ENCODE measurements around the gene NLRP9.
"Not testable (repeated sequence)": the region's sequence is repeated elsewhere in the genome, so short reads cannot be mapped to it uniquely, and the experiment has no call there.

The NLRP9 gene

DNA sequence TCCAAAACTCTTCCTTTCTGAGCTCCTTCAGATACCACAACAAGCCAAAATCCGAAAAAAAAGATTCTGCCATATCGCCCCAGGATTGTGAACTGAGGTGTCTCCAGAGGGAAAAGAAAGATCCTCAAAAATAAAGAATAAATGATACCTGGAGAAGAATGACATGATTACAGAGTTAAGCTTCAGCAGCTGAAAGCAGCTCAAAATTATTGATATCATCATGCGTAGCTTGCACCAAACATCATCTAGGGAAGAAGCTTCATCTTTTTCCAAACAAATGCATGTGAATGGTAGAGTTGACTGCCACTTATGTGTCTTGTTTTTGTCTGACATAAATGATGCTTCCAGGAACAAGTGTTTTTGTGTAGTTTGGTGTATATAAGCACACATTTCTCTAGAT is at the start of gene NLRP9:
Gene NLRP9 (minus strand): TSS at position 101 of the 400 bp plus-strand sequence. CDS start 28 bp downstream, at position 73.
- DNase-seq (ENCODE audit: low spot score): no peak

DNA sequence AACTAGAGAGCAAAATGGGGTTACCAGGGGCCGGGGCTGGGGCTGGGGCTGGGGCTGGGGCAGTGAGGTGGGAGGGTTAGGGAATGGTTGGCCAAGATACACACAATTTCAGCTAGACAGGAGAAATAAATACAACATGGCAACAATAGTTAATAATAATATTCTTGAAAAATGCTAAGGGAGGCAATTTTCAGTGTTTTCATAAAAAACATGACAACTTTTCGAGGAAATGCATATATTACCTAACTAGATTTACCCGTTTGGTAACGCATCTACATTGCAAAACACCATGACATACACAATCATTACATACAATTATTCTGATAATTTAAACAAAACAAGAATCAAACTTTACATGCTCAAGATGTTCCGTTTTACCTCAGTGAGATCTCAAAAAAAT is 42.9 kb upstream of the NLRP9 start:
- DNase-seq (ENCODE audit: low spot score): no peak

- no peak for DNase-seq (ENCODE audit: low spot score)
These were observed 40.1 kb upstream of the NLRP9 start for GRCh38 chr19:55778331-55778730.

DNA sequence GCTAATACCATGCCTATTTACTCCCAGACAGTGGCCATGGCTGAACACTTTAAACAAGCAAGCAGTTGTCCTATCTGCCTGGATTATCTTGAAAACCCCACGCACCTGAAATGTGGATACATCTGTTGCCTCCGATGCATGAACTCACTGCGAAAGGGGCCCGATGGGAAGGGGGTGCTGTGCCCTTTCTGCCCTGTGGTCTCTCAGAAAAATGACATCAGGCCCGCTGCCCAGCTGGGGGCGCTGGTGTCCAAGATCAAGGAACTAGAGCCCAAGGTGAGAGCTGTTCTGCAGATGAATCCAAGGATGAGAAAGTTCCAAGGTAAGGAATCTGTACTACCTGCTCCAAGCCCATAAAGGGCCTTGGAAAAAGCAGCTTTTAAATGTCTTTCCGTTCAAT is 39.3 kb upstream of the NLRP9 start:
- DNase-seq (ENCODE audit: low spot score): no peak

GRCh38 chr19:55769632-55770031 is 31.4 kb upstream of the NLRP9 start:
- not testable (repeated sequence) for DNase-seq (ENCODE audit: low spot score)

DNA sequence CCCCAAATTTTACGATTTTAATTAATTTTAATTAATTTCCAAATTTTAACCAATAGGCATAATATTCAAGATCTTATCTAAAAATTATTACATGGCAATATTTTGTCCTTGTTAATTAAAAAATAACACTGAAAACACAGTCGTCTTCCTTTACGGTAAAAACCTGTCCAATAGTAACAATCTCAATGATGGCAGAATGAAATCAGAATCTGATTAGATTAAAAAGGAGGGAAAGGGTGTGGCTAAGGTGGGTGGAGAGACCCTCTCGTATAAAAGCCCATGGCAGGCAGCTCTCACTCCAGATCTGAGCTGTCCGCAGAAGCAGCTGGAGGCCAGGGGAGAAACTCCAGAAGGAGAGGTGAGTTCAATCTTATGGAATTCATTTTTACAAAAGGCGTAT is 30.6 kb upstream of the NLRP9 start, which contains the start of gene RFPL4AL1:
Gene RFPL4AL1 (plus strand): TSS at position 301 of the 400 bp plus-strand sequence. CDS start 2,687 bp downstream, outside the sequence.
- DNase-seq (ENCODE audit: low spot score): not testable (repeated sequence)

DNA sequence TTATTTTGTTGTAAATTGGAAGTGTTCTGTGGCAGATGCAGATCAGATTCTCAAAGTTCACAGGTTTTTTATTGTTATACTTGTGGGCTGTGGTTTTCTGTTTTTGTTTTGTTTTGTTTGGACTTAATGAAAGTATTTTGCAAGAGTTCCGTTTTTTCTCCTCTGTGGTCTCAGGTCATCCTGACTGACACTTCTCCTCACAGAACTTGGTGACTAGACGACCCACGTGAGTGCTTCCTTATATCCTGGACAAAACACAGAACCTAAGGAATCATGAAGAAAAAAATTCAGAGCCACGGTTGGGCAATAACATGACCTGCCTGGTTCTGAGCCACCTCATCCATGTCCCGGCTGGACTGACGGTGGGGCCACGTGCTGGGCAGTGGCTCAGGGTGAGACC is 28.3 kb upstream of the NLRP9 start:
- no peak for DNase-seq (ENCODE audit: low spot score)

DNA sequence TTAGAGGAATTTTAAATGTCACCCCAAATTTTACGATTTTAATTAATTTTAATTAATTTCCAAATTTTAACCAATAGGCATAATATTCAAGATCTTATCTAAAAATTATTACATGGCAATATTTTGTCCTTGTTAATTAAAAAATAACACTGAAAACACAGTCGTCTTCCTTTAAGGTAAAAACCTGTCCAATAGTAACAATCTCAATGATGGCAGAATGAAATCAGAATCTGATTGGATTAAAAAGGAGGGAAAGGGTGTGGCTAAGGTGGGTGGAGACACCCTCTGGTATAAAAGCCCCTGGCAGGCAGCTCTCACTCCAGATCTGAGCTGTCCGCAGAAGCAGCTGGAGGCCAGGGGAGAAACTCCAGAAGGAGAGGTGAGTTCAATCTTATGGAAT is 20.6 kb upstream of the NLRP9 start, which contains the start of gene RFPL4A:
Gene RFPL4A (plus strand): TSS at position 301 of the 400 bp plus-strand sequence. CDS start 2,704 bp downstream, outside the sequence.
- not testable (repeated sequence) for DNase-seq (ENCODE audit: low spot score)

- DNase-seq (ENCODE audit: low spot score): not testable (repeated sequence)
These were observed 18.6 kb upstream of the NLRP9 start for GRCh38 chr19:55756808-55757207.

DNA sequence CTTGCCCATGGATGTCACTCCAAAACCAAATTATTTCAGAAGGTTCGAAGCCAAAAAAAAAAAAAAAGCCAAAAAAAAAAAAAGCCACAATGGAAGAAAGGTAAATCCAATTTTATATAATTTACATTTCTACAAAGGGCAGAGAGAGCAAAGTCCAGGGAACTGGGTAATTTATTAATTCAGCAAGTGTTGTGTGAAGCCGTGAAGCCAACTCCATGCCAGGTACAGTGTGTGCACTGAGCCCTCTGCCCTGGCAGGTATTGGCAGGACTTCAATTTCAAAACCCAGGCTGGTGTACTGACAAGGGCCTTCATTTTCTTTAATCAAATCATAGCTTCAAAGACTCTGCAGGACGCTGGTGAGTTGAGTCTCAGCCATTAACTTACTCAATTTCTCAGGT is 15.2 kb upstream of the NLRP9 start:
- DNase-seq (ENCODE audit: low spot score): no peak

- DNase-seq (ENCODE audit: low spot score): no peak
These were observed 12.5 kb upstream of the NLRP9 start for GRCh38 chr19:55750715-55751114.

DNA sequence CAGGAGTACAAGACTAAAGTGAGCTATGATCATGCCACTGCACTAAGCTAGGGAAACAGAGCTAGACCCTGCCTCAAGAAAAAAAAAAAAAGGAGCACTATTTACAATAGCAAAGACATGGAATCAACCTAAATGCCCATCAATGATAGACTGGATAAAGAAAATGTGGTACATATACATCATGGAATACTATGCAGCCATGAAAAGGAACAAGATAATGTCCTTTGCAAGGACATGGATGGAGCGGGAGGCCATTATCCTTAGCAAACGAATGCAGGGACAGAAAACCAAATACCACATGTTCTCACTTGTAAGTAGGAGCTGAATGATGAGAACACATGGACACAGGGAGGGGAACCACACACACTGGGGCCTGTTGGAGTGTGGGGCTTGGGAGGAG is 7.8 kb downstream of the NLRP9 start:
- DNase-seq (ENCODE audit: low spot score): not testable (repeated sequence)

- DNase-seq (ENCODE audit: low spot score): no peak
These were observed 14.7 kb downstream of the NLRP9 start for GRCh38 chr19:55723491-55723890.

- no peak for DNase-seq (ENCODE audit: low spot score)
These were observed 17.4 kb downstream of the NLRP9 start for GRCh38 chr19:55720801-55721200.

DNA sequence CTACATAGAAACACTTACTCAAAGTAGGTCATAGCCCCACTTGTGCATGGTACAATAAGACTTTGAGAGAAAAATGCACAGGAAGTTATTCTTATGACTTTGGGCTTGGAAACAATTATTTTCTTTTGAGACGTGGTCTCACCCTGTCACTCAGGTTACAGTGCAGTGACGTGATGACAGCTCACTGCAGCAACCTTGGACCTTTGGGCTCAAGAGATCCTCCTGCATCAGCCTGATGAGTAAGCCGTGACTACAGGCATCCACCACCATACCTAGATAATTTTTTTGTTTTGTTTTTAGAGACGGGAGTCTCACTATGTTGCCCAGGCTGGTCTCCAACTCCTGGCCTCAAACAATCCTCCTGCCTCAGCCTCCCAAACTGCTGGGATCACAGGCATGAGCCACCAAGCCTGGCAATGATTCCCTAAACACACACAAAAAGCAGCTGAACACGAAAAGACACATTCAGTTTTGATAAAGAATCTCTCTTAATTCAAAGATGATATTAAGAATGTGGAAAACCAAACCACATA is 17.9 kb downstream of the NLRP9 start:
- DNase-seq (ENCODE audit: low spot score): no peak

DNA sequence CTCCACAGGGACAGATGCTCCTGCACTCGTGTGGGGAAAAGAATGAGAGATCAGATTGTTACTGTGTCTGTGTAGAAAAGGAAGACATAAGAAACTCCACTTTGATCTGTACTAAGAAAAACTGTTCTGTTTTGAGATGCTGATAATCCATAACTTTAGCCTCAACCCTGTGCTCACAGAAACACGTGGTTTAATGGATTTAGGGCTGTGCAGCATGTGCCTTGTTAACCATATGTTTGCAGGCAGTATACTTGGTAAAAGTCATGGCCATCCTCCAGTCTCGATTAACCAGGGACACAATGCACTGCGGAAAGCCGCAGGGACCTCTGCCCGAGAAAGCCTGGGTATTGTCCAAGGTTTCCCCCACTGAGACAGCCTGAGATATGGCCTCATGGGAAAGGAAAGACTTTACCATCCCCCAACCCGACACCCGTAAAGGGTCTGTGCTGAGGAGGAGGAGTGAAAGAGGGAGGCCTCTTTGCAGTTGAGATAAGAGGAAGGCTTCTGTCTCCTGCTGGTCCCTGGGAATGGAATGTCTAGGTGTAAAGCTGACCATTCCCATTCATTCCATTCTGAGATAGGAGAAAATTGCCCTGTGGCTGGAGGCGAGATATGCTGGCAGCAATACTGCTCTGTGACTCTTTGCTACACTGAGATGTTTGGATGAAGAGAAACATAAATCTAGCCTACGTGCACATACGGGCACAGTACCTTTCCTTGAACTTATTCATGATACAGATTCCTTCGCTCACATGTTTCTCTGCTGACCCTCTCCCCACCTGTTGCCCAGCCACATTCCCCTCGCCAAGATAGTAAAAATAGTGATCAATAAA is 20.1 kb downstream of the NLRP9 start:
- DNase-seq (ENCODE audit: low spot score): not testable (repeated sequence)

DNA sequence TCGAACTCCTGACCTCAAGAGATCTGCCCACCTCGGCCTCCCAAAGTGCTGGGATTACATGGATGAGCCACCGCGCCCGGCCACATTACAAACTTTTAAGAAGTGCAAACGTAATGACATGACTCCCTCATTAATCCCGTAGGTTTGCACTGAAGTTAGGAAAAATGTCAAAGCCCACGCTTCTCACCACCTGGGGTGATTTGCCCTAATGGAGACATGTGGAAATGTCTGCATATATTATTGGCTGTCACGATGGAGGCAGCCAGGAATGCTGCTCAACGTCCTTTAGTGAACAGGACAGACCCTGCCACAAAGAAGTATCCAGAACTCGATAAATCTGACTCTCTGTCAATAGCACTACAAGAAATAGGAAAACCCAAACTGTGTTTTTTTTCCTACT is 21.0 kb downstream of the NLRP9 start:
- no peak for DNase-seq (ENCODE audit: low spot score)

DNA sequence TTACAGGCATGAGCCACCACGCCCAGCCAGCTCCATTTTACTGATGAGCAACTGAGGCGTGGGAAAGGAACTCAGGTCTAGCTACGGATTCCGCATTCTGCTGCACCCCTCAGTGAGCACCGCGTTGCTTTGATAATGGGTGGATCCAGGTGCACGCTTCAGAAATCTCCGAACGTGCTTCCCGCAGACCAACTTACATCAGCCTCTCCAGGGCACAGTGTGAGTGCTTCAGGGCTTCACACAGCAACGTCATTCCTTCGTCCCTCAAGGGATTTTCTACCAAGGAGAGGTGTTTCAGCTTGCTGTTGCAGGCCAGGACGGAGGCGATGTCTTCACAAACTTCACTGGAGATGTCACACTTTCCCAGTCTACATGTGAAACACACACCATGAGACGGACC is 21.7 kb downstream of the NLRP9 start:
- no peak for DNase-seq (ENCODE audit: low spot score)

DNA sequence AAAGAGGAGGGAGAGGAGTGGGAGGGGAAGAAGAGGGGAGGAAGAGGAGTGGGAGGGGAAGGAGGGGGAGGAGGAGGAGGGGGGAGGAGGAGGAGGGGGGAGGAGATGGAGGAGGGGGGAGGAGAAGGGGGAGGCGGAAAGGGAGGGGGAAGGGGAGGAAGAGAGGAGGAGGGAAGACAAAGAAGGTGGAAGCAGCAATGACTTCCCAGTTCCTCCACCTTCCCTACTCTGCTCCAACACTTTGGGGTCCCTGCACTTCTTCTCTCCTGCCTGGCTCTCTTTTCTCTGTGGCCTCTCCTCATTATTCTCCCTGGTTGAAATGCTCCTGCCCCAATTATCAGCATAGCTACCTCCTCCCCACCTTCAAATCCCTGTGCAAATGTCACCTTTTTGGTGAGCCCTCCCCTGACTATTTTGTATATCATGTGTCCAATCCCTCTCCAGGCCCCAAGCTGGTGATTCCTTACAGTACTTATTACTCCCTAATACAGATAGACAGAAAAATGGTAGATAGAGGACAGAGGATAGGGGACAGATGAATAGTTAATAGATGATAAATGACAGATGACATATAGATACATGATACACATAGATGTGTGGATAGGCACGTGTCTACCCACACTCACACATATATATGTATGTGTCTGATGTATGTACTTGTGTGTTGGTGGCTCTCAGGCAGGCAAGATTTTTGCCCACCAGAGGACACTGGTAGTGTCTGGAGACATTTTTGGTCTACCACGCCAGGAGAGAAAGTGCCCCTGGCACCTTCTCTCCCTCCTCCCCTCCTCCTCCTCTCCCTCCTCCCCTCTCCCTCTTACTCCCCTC is 25.2 kb downstream of the NLRP9 start:
- no peak for DNase-seq (ENCODE audit: low spot score)

- DNase-seq (ENCODE audit: low spot score): no peak
These were observed 26.5 kb downstream of the NLRP9 start for GRCh38 chr19:55711719-55712118.

GRCh38 chr19:55705972-55706371 is 32.2 kb downstream of the NLRP9 start:
- no peak for DNase-seq (ENCODE audit: low spot score)

DNA sequence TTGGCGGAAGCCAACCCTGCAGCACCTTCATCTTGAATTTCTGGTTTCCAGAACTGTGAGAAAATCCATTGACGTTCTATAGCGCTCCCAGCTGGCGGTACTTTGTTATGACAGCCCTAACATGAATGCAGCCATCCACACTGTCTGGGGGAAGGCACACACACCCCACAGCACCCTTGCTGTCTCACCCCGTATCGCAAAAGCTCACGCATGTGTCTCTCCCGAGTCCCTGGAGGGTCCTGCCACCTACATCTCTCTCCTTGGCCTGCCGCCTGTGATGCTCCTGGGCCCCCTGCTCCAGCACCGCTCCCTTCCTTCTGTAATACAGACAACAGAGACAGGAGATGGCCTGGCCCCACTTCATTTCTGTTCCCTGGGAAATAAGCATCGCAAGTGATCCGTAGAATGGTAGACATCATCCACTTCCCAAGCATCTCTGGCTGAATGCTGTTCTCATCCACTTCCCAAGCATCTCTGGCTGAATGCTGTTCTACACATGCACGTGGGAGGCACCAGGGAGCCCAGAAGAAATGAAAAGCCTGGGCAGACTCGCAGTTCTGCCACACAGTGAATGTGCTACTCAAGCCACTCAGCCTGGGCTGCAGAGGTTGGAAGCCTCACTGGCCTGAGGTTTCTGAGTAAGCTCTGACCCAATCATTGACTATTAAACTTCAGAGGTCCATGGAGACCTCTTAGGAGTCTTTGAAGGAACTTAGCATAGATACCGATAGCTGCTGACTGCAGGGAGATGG is 33.5 kb downstream of the NLRP9 start:
- DNase-seq (ENCODE audit: low spot score): peak; percentile 12

Measured in AG08396 (cell line).